ENCODE results near the gene REEP5. TPM values are rescaled to one million over a fixed set of nuclear protein-coding genes. Genes with fewer than 3 reads are reported as not detected.

The REEP5 gene
- total and polyA plus RNA-seq, 2 of the 13 experiments (the other 11 are each of a cell fraction or from before 2014, with no cell fraction given) = 49.4 to 239 TPM

DNA sequence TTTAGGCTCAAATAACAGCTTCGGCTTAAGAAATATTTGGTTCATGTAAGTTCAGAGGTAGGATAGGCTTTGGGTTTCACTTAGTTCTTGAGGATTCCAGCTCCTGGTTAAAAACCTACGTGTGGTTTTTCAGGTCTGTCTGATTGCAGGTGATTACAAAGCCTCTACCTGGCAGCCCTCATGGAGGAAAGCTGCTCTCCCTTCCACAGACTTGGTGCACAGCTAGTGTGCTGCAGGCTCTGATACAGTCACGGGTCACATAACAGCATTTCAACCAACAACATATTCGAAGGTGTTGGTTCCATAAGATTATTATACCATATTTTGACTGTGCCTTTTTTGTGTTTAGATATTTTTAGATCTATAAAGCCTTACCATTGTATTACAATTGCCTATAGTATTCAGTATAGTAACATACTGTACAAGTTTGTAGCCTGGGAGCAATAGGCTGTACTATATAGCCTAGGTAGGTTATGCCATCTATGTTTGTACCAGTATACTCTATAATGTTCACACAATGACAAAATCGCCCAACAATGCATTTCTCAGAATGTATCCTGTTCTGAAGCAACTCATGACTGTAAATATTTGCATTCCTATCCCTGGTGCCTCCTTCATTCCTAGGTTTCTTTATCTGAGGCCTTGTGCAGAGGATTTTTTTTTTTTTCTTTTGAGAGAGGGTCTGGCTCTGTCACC, 46.5 kb upstream of the REEP5 start (continued):
- TF ChIP-seq, protein P1, sequence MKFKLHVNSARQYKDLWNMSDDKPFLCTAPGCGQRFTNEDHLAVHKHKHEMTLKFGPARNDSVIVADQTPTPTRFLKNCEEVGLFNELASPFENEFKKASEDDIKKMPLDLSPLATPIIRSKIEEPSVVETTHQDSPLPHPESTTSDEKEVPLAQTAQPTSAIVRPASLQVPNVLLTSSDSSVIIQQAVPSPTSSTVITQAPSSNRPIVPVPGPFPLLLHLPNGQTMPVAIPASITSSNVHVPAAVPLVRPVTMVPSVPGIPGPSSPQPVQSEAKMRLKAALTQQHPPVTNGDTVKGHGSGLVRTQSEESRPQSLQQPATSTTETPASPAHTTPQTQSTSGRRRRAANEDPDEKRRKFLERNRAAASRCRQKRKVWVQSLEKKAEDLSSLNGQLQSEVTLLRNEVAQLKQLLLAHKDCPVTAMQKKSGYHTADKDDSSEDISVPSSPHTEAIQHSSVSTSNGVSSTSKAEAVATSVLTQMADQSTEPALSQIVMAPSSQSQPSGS (CRISPR knock-in tag; IDR thresholded peaks at IDR 0.05) = peak; percentile 83
- no peak for TF ChIP-seq KAT2B (IDR thresholded peaks at IDR 0.05; ENCODE audit: borderline replicate concordance, low read depth, low read length)
- TF ChIP-seq HMG20B (CRISPR knock-in tag; conservative IDR thresholded peaks at IDR 0.05) = 0 out of 2 replicates have a peak, but pooled peaks have one; percentile 23
- no peak for TF ChIP-seq TRIM24 (CRISPR knock-in tag; IDR thresholded peaks at IDR 0.05)
- peak; percentile 87 for TF ChIP-seq NCOA2 (CRISPR knock-in tag; IDR thresholded peaks at IDR 0.05)
- no peak for TF ChIP-seq ZNF234 (CRISPR knock-in tag; conservative IDR thresholded peaks at IDR 0.05)
- peak; percentile 25; the same call in 1 of the 2 replicates for TF ChIP-seq SMAD3 (CRISPR knock-in tag; IDR thresholded peaks at IDR 0.05)
- TF ChIP-seq DNMT3B (CRISPR knock-in tag; conservative IDR thresholded peaks at IDR 0.05) = no peak
- 0 out of 2 replicates have a peak, but pooled peaks have one; percentile 25 for TF ChIP-seq MIER3 (CRISPR knock-in tag; IDR thresholded peaks at IDR 0.05; ENCODE audit: borderline replicate concordance)
- no peak for TF ChIP-seq TBL1XR1 (IDR thresholded peaks at IDR 0.05; ENCODE audit: borderline replicate concordance, low read length, partially characterized antibody)
- TF ChIP-seq, protein P2, sequence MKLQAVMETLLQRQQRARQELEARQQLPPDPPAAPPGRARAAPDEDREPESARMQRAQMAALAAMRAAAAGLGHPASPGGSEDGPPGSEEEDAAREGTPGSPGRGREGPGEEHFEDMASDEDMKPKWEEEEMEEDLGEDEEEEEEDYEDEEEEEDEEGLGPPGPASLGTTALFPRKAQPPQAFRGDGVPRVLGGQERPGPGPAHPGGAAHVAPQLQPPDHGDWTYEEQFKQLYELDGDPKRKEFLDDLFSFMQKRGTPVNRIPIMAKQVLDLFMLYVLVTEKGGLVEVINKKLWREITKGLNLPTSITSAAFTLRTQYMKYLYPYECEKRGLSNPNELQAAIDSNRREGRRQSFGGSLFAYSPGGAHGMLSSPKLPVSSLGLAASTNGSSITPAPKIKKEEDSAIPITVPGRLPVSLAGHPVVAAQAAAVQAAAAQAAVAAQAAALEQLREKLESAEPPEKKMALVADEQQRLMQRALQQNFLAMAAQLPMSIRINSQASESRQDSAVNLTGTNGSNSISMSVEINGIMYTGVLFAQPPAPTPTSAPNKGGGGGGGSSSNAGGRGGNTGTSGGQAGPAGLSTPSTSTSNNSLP (IDR thresholded peaks at IDR 0.05; ENCODE audit: low read depth, low read length) = peak; percentile 43; the same call in 1 of the 2 replicates
- peak; percentile 78; the same call in 1 of the 2 replicates for TF ChIP-seq KAT7 (CRISPR knock-in tag; IDR thresholded peaks at IDR 0.05; ENCODE audit: borderline replicate concordance)
- TF ChIP-seq ZNF775 (CRISPR knock-in tag; IDR thresholded peaks at IDR 0.05; ENCODE audit: borderline replicate concordance) = no peak
- TF ChIP-seq RCOR2 (CRISPR knock-in tag; IDR thresholded peaks at IDR 0.05) = no peak
- no peak for TF ChIP-seq ZNF326 (CRISPR knock-in tag; IDR thresholded peaks at IDR 0.05; ENCODE audit: borderline replicate concordance)
- no peak for TF ChIP-seq ZMYM3 (CRISPR knock-in tag; IDR thresholded peaks at IDR 0.05)
- TF ChIP-seq ATAD3A (CRISPR knock-in tag; IDR thresholded peaks at IDR 0.05) = no peak
- TF ChIP-seq, protein P3, sequence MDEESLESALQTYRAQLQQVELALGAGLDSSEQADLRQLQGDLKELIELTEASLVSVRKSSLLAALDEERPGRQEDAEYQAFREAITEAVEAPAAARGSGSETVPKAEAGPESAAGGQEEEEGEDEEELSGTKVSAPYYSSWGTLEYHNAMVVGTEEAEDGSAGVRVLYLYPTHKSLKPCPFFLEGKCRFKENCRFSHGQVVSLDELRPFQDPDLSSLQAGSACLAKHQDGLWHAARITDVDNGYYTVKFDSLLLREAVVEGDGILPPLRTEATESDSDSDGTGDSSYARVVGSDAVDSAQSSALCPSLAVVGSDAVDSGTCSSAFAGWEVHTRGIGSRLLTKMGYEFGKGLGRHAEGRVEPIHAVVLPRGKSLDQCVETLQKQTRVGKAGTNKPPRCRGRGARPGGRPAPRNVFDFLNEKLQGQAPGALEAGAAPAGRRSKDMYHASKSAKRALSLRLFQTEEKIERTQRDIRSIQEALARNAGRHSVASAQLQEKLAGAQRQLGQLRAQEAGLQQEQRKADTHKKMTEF (CRISPR knock-in tag; IDR thresholded peaks at IDR 0.05) = peak; percentile 64
- TF ChIP-seq NFRKB (IDR thresholded peaks at IDR 0.05) = no peak
- no peak for TF ChIP-seq GLI4 (CRISPR knock-in tag; IDR thresholded peaks at IDR 0.05; ENCODE audit: borderline replicate concordance)
- no peak for TF ChIP-seq ZNF777 (CRISPR knock-in tag; IDR thresholded peaks at IDR 0.05)
- no peak for TF ChIP-seq KLF15 (CRISPR knock-in tag; IDR thresholded peaks at IDR 0.05; ENCODE audit: borderline replicate concordance)
- TF ChIP-seq, protein P4, sequence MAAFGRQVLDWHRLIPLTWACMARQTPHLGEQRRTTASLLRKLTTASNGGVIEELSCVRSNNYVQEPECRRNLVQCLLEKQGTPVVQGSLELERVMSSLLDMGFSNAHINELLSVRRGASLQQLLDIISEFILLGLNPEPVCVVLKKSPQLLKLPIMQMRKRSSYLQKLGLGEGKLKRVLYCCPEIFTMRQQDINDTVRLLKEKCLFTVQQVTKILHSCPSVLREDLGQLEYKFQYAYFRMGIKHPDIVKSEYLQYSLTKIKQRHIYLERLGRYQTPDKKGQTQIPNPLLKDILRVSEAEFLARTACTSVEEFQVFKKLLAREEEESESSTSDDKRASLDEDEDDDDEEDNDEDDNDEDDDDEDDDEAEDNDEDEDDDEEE (CRISPR knock-in tag; IDR thresholded peaks at IDR 0.05) = no peak
- TF ChIP-seq, protein P5, sequence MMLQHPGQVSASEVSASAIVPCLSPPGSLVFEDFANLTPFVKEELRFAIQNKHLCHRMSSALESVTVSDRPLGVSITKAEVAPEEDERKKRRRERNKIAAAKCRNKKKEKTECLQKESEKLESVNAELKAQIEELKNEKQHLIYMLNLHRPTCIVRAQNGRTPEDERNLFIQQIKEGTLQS (CRISPR knock-in tag; IDR thresholded peaks at IDR 0.05) = peak; percentile 83
- TF ChIP-seq HDAC2 (CRISPR knock-in tag; IDR thresholded peaks at IDR 0.05) = peak; percentile 53
- TF ChIP-seq KDM5A (IDR thresholded peaks at IDR 0.05; ENCODE audit: borderline replicate concordance, low read length) = no peak
- no peak for TF ChIP-seq HHEX (CRISPR knock-in tag; IDR thresholded peaks at IDR 0.05)
